Subcutaneous adipose tissue (tissue), 4 donors: Measurements from ENCODE around the gene FCRL1. TPM values are rescaled to one million over a fixed set of nuclear protein-coding genes. Genes with fewer than 3 reads are reported as not detected.

Experiments used
- CTCF ChIP-seq: fragments of 450-650 bp; IDR thresholded peaks from one replicate; pipeline ENCODE4 v1.5.1; 2016; ENCODE audit warnings: low read depth, mild to moderate bottlenecking, control low read depth, antibody characterized with exemption, moderate library complexity
- total RNA-seq, 4 donors: library from RNA; depleted of rRNA; stranded (reverse); fragments of >200 nt; gene quantifications; one replicate each; pipeline ENCODE4 v1.1.0, GENCODE V29; 2016

The FCRL1 gene
- total RNA-seq, 4 donors from 2014 or later: 1.3 TPM; not detected in 3

- no peak for TF ChIP-seq CTCF
These were observed 42.9 kb downstream of the FCRL1 start, which contains the start of gene FCRL2 for GRCh38 chr1:157776971-157777391. FCRL2 (minus strand) TSS chr1:157777132; CDS start chr1:157777073, 59 bp downstream.

- TF ChIP-seq CTCF: no peak
These were observed 44.6 kb downstream of the FCRL1 start for GRCh38 chr1:157775101-157775870.

GRCh38 chr1:157774412-157774811, 45.5 kb downstream of the FCRL1 start:
- TF ChIP-seq CTCF: no peak

- no peak for TF ChIP-seq CTCF
These were observed 46.2 kb downstream of the FCRL1 start for GRCh38 chr1:157773493-157774350.

GRCh38 chr1:157771661-157772425, 48.1 kb downstream of the FCRL1 start:
- TF ChIP-seq CTCF: no peak

- no peak for TF ChIP-seq CTCF
These were observed 49.4 kb downstream of the FCRL1 start for GRCh38 chr1:157770442-157771043.
